Activated T-helper 17 cell treated with anti-CD3 and anti-CD28 coated beads, Interleukin-2, amount 50 U/mL, for 72 hours (primary cell): ENCODE data around the gene RPL7A. TPM values are rescaled to one million over a fixed set of nuclear protein-coding genes. Genes with fewer than 3 reads are reported as not detected.
"Not testable (repeated sequence)": the region's sequence is repeated elsewhere in the genome, so short reads cannot be mapped to it uniquely, and the experiment has no call there.

Experiments used
- ATAC-seq: fragments of 150-1000 bp; cut with Tn5 transposase; replicated peaks from 2 replicates; pipeline ENCODE4 v1.10.0; 2021; ENCODE audit warnings: mild to moderate bottlenecking, moderate library complexity
- H3K27ac Mint-ChIP-seq: one replicate; pipeline ENCODE4 v1.8.0; 2022; ENCODE audit warnings: mixed read lengths
- H3K27me3 Mint-ChIP-seq: one replicate; pipeline ENCODE4 v1.8.0; 2022; ENCODE audit warnings: mixed read lengths
- H3K36me3 Mint-ChIP-seq: one replicate; pipeline ENCODE4 v1.8.0; 2022; ENCODE audit warnings: low read depth, mild to moderate bottlenecking, mixed read lengths
- H3K4me1 Mint-ChIP-seq: one replicate; pipeline ENCODE4 v1.8.0; 2022; ENCODE audit warnings: mixed read lengths
- H3K4me3 Mint-ChIP-seq: one replicate; pipeline ENCODE4 v1.8.0; 2022; ENCODE audit warnings: mild to moderate bottlenecking, mixed read lengths
- H3K9me3 Mint-ChIP-seq: one replicate; pipeline ENCODE4 v1.8.0; 2022; ENCODE audit warnings: mixed read lengths
- total RNA-seq, 2 donors: library from RNA; stranded (reverse); gene quantifications; one replicate each; pipeline ENCODE4 v1.2.3, GENCODE V29; 2022

RPL7A gene
- total RNA-seq, 2 donors from 2014 or later: 3,005 to 3,350 TPM

GRCh38 chr9:133391449-133391848, 43.4 kb downstream of the RPL7A start:
- H3K4me1 Mint-ChIP-seq, H3K9me3 Mint-ChIP-seq, H3K27ac Mint-ChIP-seq, ATAC-seq, H3K36me3 Mint-ChIP-seq, H3K27me3 Mint-ChIP-seq, H3K4me3 Mint-ChIP-seq: not testable (repeated sequence)

GRCh38 chr9:133392308-133392707, 44.3 kb downstream of the RPL7A start:
- not testable (repeated sequence) for ATAC-seq, H3K4me3 Mint-ChIP-seq, H3K9me3 Mint-ChIP-seq, H3K27me3 Mint-ChIP-seq, H3K36me3 Mint-ChIP-seq, H3K27ac Mint-ChIP-seq, H3K4me1 Mint-ChIP-seq

- H3K36me3 Mint-ChIP-seq: no peaks in the 10 kb centered on the region
- no peak overlapping the region for H3K4me3 Mint-ChIP-seq
- H3K27me3 Mint-ChIP-seq: peaks cover 6% of the 10 kb centered on the region
- no peak for ATAC-seq
- H3K27ac Mint-ChIP-seq: no peak overlapping the region
- no peaks in the 10 kb centered on the region for H3K4me1 Mint-ChIP-seq
- H3K9me3 Mint-ChIP-seq: no peaks in the 10 kb centered on the region
These were observed 45.4 kb downstream of the RPL7A start for GRCh38 chr9:133393399-133393798.

DNA sequence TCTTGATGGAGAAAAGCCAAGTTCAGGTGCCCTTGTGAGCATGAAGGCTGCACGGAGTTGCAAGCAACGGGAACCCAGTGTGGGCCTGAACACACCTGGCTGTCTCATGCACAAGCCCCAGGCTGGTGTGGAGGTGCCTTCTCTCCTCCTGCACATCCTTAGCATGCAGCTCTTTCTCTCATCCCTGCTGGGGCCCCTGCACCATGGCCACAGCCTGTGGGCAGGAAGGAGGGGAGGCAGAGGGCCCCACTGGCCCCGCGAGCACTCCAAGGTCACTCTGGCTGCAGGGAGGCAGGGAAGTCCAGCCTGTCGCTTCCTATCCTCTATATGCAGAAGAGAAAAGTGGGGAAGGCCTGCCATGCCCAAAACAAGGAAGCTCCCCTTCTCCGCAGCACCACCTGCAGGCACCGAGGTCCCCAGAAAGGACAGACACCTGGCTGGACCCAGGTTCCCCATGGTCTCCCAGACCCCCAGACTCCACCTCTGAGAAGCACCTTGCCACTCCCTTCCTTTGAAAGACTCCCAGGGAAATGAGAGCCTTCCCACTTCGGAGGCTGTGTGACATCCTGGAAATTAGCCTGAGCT, 46.8 kb downstream of the RPL7A start:
- Mint-ChIP-seq H3K27ac (no peak overlapping the region), H3K27me3 (peaks cover 4% of the 10 kb centered on the region), H3K36me3 (no peaks in the 10 kb centered on the region), H3K9me3 (no peaks in the 10 kb centered on the region), H3K4me3 (no peak overlapping the region), H3K4me1 (no peaks in the 10 kb centered on the region)
- ATAC-seq: no peak

DNA sequence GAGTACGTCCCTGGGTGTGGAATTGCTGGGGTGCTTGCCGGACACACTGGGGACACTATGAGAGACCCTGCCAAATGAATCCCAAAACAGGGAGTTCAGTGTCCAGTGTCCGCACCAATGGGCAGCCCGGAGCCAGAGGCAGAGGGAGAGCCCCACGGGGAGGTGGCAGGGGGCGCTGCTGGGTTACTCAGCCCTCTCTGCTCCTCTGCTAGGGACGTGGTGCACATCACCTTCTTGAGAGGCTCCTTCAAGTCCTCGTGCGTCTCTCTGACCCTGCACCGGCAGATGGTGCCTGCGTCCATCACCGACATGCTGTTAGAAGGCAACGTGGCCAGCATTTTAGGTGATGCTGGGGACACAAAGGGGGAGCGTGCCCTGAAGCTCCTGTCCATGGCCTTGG, 48.9 kb downstream of the RPL7A start:
- Mint-ChIP-seq H3K4me1 (no peaks in the 10 kb centered on the region), H3K27me3 (no peaks in the 10 kb centered on the region), H3K36me3 (no peaks in the 10 kb centered on the region), H3K4me3 (no peak overlapping the region), H3K9me3 (no peaks in the 10 kb centered on the region), H3K27ac (no peak overlapping the region)
- ATAC-seq: peak; percentile 37

DNA sequence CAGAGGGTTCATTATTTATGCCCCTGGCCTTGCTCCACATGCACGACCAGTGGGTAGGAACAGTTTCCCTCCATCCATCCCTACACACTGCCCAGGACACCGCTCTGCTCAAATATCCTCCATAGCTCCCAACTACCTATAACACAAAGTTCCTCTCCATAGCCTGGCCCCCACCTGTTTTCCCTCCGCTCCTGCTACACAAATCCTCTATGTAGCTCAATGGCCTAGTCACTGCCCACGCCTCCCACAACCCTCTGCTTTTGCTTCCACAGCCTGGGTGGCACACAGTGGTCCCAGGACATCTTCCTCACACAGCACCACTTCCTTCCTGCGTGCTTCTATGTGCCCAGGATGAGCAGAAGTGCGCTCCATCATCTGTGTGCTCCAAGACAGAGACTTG, 49.4 kb downstream of the RPL7A start:
- Mint-ChIP-seq H3K36me3 (no peaks in the 10 kb centered on the region), H3K9me3 (no peaks in the 10 kb centered on the region)

GRCh38 chr9:133397895-133398294, 49.9 kb downstream of the RPL7A start:
- Mint-ChIP-seq H3K27me3 (no peaks in the 10 kb centered on the region), H3K9me3 (no peaks in the 10 kb centered on the region)

More for the DNA sequence above, 49.4 kb downstream of the RPL7A start:
- no peak for ATAC-seq
- Mint-ChIP-seq H3K4me1 (no peaks in the 10 kb centered on the region), H3K4me3 (no peak overlapping the region), H3K27me3 (no peaks in the 10 kb centered on the region), H3K27ac (no peak overlapping the region)

GRCh38 chr9:133400292-133400691, 52.3 kb downstream of the RPL7A start:
- H3K4me1 Mint-ChIP-seq: no peaks in the 10 kb centered on the region
- no peaks in the 10 kb centered on the region for H3K9me3 Mint-ChIP-seq
- peaks cover 13% of the 10 kb centered on the region for H3K36me3 Mint-ChIP-seq
- ATAC-seq: no peak
- H3K27ac Mint-ChIP-seq: no peak overlapping the region
- no peaks in the 10 kb centered on the region for H3K27me3 Mint-ChIP-seq
- H3K4me3 Mint-ChIP-seq: no peak overlapping the region

More at GRCh38 chr9:133397895-133398294, 49.9 kb downstream of the RPL7A start:
- Mint-ChIP-seq H3K27ac (no peak overlapping the region), H3K36me3 (no peaks in the 10 kb centered on the region), H3K4me3 (no peak overlapping the region), H3K4me1 (no peaks in the 10 kb centered on the region)
- ATAC-seq: no peak

Other genes with a start within 250 kb of the RPL7A start
- gene RALGDS, start 227.0 kb upstream of the RPL7A start, total RNA-seq: 100 to 1,000 TPM; 101 to 156 TPM
- 1 to 10 TPM; 2.8 to 7.2 TPM for gene GBGT1, start 184.3 kb upstream of the RPL7A start, total RNA-seq
- not detected for gene OBP2B, start 139.0 kb upstream of the RPL7A start, total RNA-seq
- gene ABO, start 73.0 kb upstream of the RPL7A start, total RNA-seq: not detected
- gene SURF6, start 12.0 kb upstream of the RPL7A start, total RNA-seq: 10 to 100 TPM; 17.4 to 26.3 TPM
- 10 to 100 TPM; 21.3 to 29.9 TPM for gene MED22, start 87 bp upstream of the RPL7A start, total RNA-seq
- gene SURF1, start 8.3 kb downstream of the RPL7A start, total RNA-seq: 10 to 100 TPM; 13.9 to 25.4 TPM
- 10 to 100 TPM in 1 of 2 donors, 1 to 10 TPM in 1; 7.0 to 17.3 TPM for gene SURF2, start 8.3 kb downstream of the RPL7A start, total RNA-seq
- 100 to 1,000 TPM; 315 to 380 TPM for gene SURF4, start 27.8 kb downstream of the RPL7A start, total RNA-seq
- under 1 TPM in 1 of 2 donors, not detected in 1; 0.77 TPM for gene STKLD1, start 28.1 kb downstream of the RPL7A start, total RNA-seq
- 10 to 100 TPM; 26.1 to 36.5 TPM for gene REXO4, start 69.8 kb downstream of the RPL7A start, total RNA-seq
- 1 to 10 TPM; 1.2 to 3.9 TPM for gene ADAMTS13, start 74.1 kb downstream of the RPL7A start, total RNA-seq
- 1 to 10 TPM in 1 of 2 donors, under 1 TPM in 1; 0.41 to 3.0 TPM for gene CACFD1, start 111.8 kb downstream of the RPL7A start, total RNA-seq
- 1 to 10 TPM; 1.2 to 1.4 TPM for gene SLC2A6, start 130.9 kb downstream of the RPL7A start, total RNA-seq
- not detected for gene MYMK, start 176.7 kb downstream of the RPL7A start, total RNA-seq
- not detected for gene ADAMTSL2, start 186.5 kb downstream of the RPL7A start, total RNA-seq